Measurements from ENCODE around the gene ZWILCH.

GRCh38 chr15:66496951-66497501, 8.1 kb upstream of the ZWILCH start:
- TF ChIP-seq CTCF (IDR thresholded peaks at IDR 0.05) = no peak
- TF ChIP-seq EZH2 (IDR thresholded peaks at IDR 0.05) = no peak
- TF ChIP-seq EZH2phosphoT487 (IDR thresholded peaks at IDR 0.05) = no peak
